CD14-positive monocyte (primary cell): ENCODE results near the gene CCDC43. TPM values are rescaled to one million over a fixed set of nuclear protein-coding genes. Genes with fewer than 3 reads are reported as not detected.
"Not testable (repeated sequence)": the region's sequence is repeated elsewhere in the genome, so short reads cannot be mapped to it uniquely, and the experiment has no call there.

Source experiments
- DNase-seq, 3 donors: peaks; one replicate each; pipeline ENCODE4 v3.0.0-alpha.2; 2011 to 2022
- H2AFZ ChIP-seq: 2 replicates; pipeline ENCODE4 v1.6.0; 2012; ENCODE audit warnings: mild to moderate bottlenecking, low read depth, low read length, inconsistent platforms; ENCODE audit not compliant: insufficient read depth, poor library complexity, severe bottlenecking
- H3K27ac ChIP-seq, 2 donors: 1 replicate in 1 of 2; 2 replicates in 1 of 2; pipeline ENCODE4 v1.5.1; 2012 to 2013; ENCODE audit warnings: low read length in 2 of 2, control low read depth in 1 of 2, inconsistent platforms in 1 of 2, low read depth in 1 of 2, mild to moderate bottlenecking in 1 of 2
- H3K27me3 ChIP-seq, 2 donors: one replicate each; pipeline versions ENCODE4 v1.6.0 to v1.6.1; 2011 to 2013; ENCODE audit warnings: low read length in 2 of 2; ENCODE audit not compliant: control insufficient read depth in 2 of 2, insufficient read depth in 2 of 2
- H3K36me3 ChIP-seq, 2 donors: replicated peaks in 1 of 2; 1 replicate in 1 of 2; 2 replicates in 1 of 2; pipeline versions ENCODE4 v1.5.1 to v1.6.1; 2012 to 2013; ENCODE audit warnings: low read length in 2 of 2, control low read depth in 1 of 2, inconsistent platforms in 1 of 2, mild to moderate bottlenecking in 1 of 2; ENCODE audit not compliant: insufficient read depth in 2 of 2, control insufficient read depth in 1 of 2
- H3K4me1 ChIP-seq, 2 donors: 1 replicate in 1 of 2; 2 replicates in 1 of 2; pipeline versions ENCODE4 v1.5.1 to v1.6.1; 2012 to 2013; ENCODE audit warnings: low read length in 2 of 2, control low read depth in 1 of 2, inconsistent platforms in 1 of 2, mild to moderate bottlenecking in 1 of 2, moderate library complexity in 1 of 2; ENCODE audit not compliant: insufficient read depth in 2 of 2, control insufficient read depth in 1 of 2
- H3K4me2 ChIP-seq: replicated peaks from 2 replicates; pipeline ENCODE3; 2012; ENCODE audit warnings: low read length, moderate library complexity, mild to moderate bottlenecking; ENCODE audit not compliant: poor library complexity, severe bottlenecking; ENCODE audit errors: extremely low read depth
- H3K4me3 ChIP-seq, 3 experiments: fragments of 200-600 bp in 1 of 3; sonication (generic) in 1 of 3; replicated peaks in 1 of 3; 1 replicate in 2 of 3; 2 replicates in 1 of 3; pipeline ENCODE4 v1.5.1; 2011 to 2013; ENCODE audit warnings: low read length in 3 of 3, mild to moderate bottlenecking in 3 of 3, control low read depth in 2 of 3, low read depth in 2 of 3, inconsistent platforms in 1 of 3, moderate library complexity in 1 of 3
- H3K79me2 ChIP-seq: 2 replicates; pipeline ENCODE4 v1.6.0; 2012; ENCODE audit warnings: mild to moderate bottlenecking, control low read depth, inconsistent platforms, low read length, moderate library complexity; ENCODE audit not compliant: insufficient read depth
- H3K9ac ChIP-seq: 2 replicates; pipeline ENCODE4 v1.6.0; 2017; ENCODE audit warnings: low read length, mild to moderate bottlenecking; ENCODE audit not compliant: insufficient read depth, poor library complexity, severe bottlenecking
- H3K9me3 ChIP-seq, 2 donors: replicated peaks in 1 of 2; 1 replicate in 1 of 2; 2 replicates in 1 of 2; pipeline versions ENCODE4 v1.5.1 to v1.6.1; 2012 to 2013; ENCODE audit warnings: low read length in 2 of 2, control low read depth in 1 of 2; ENCODE audit not compliant: control insufficient read depth in 1 of 2, insufficient read depth in 1 of 2
- H4K20me1 ChIP-seq: 2 replicates; pipeline ENCODE4 v1.6.0; 2012; ENCODE audit warnings: mild to moderate bottlenecking, low read length, control low read depth, moderate library complexity; ENCODE audit not compliant: insufficient read depth
- H3K27ac Mint-ChIP-seq, 7 donors: one replicate each; pipeline ENCODE4 v1.8.0; 2020; ENCODE audit warnings: mild to moderate bottlenecking in 7 of 7, mixed read lengths in 7 of 7, moderate library complexity in 6 of 7, inconsistent platforms in 2 of 7
- H3K27me3 Mint-ChIP-seq, 3 donors: one replicate each; pipeline ENCODE4 v1.8.0; 2021 to 2022; ENCODE audit warnings: low read depth in 3 of 3, mild to moderate bottlenecking in 3 of 3, mixed read lengths in 3 of 3, moderate library complexity in 3 of 3, inconsistent platforms in 1 of 3
- H3K36me3 Mint-ChIP-seq, 2 donors: one replicate each; pipeline ENCODE4 v1.8.0; 2020; ENCODE audit warnings: mixed read lengths in 2 of 2, inconsistent platforms in 1 of 2, mild to moderate bottlenecking in 1 of 2
- H3K4me1 Mint-ChIP-seq: one replicate; pipeline ENCODE4 v1.8.0; 2020; ENCODE audit warnings: mild to moderate bottlenecking, mixed read lengths
- H3K4me3 Mint-ChIP-seq, 2 donors: one replicate each; pipeline ENCODE4 v1.8.0; 2020; ENCODE audit warnings: mild to moderate bottlenecking in 2 of 2, mixed read lengths in 2 of 2, moderate library complexity in 1 of 2
- H3K9me3 Mint-ChIP-seq, 7 donors: one replicate each; pipeline ENCODE4 v1.8.0; 2020 to 2022; ENCODE audit warnings: mixed read lengths in 7 of 7, mild to moderate bottlenecking in 6 of 7, moderate library complexity in 6 of 7, inconsistent platforms in 2 of 7
- CTCF ChIP-seq: fragments of 200-600 bp; IDR thresholded peaks from one replicate; pipeline ENCODE4 v1.8.0; 2022; ENCODE audit warnings: antibody characterized with exemption, mild to moderate bottlenecking
- WGBS: methylation state at CpG from one replicate; pipeline ENCODE4 v1.1.5; 2013; ENCODE audit warnings: missing lambda C conversion rate; ENCODE audit not compliant: insufficient coverage; 5-methylcytosine and 5-hydroxymethylcytosine counted together
- intact Hi-C, 2 donors: fragments of 100-400 bp; cut with micrococcal nuclease; formaldehyde crosslinking; loops; one replicate each; pipeline versions ENCODE4 v1.15.0 to v1.15.1; 2023
- polyA plus RNA-seq, 3 donors: library from polyadenylated mRNA; depleted of rRNA in 1 of 3; unstranded in 2 of 3; stranded (reverse) in 1 of 3; fragments of 300-500 nt in 2 of 3; fragments of >200 nt in 1 of 3; fragmentation: Illumina TruSeq in 2 of 3; gene quantifications; 1 replicate in 2 of 3; 2 replicates in 1 of 3; pipeline ENCODE4 v1.2.3, GENCODE V29; 2012 to 2021

CCDC43 gene
- polyA plus RNA-seq, 3 donors: 6.9 to 19.7 (median 12.8) TPM

GRCh38 chr17:44693609-44694008 is 4.0 kb upstream of the CCDC43 start:
- 85% methylated on average over 9 of the region's 11 CpGs for WGBS
- TF ChIP-seq CTCF: no peak
- Histone ChIP-seq H3K36me3 (no peaks in the 10 kb centered on the region), H3K4me1 (peaks cover 15 to 16% of the 10 kb centered on the region in 2 donors), H3K4me2 (no peak overlapping the region), H4K20me1 (no peaks in the 10 kb centered on the region), H3K4me3 (no peak overlapping the region), H3K9ac (no peak overlapping the region), H2AFZ (no peak overlapping the region), H3K27ac (no peak overlapping the region), H3K79me2 (peaks cover 10% of the 10 kb centered on the region), H3K9me3 (no peaks in the 10 kb centered on the region), H3K27me3 (no peaks in the 10 kb centered on the region)
- Mint-ChIP-seq H3K27ac (no peak overlapping the region), H3K4me3 (no peak overlapping the region), H3K36me3 (no peaks in the 10 kb centered on the region), H3K4me1 (peaks cover 21% of the 10 kb centered on the region), H3K9me3 (no peaks in the 10 kb centered on the region), H3K27me3 (peaks cover 2 to 7% (median 7%) of the 10 kb centered on the region in 3 donors)
- intact Hi-C loops: no loop called here
- DNase-seq: no peak

GRCh38 chr17:44690746-44691306 is 1.2 kb upstream of the CCDC43 start:
- H3K9me3 ChIP-seq, H3K9ac ChIP-seq, intact Hi-C loops, H3K36me3 ChIP-seq, H3K27ac ChIP-seq, H3K4me3 ChIP-seq, H3K27me3 ChIP-seq, H4K20me1 ChIP-seq, H3K9me3 Mint-ChIP-seq, H3K27me3 Mint-ChIP-seq, H3K4me2 ChIP-seq: not testable (repeated sequence)
- Histone ChIP-seq H2AFZ (peak overlapping the region; percentile 94), H3K79me2 (peaks cover 35% of the 10 kb centered on the region), H3K4me1 (peaks cover 16 to 20% of the 10 kb centered on the region in 2 donors)
- peak in 1 of 3 donors; percentile 19 for DNase-seq
- Mint-ChIP-seq H3K27ac (peak overlapping the region in 1 of 7 donors; percentile 94), H3K36me3 (peaks cover 8 to 11% of the 10 kb centered on the region in 2 donors), H3K4me1 (peaks cover 23% of the 10 kb centered on the region), H3K4me3 (peak overlapping the region in 1 of 2 donors; percentile 7)
- WGBS: 87% methylated on average over 8 of the region's 21 CpGs
